Activated CD8-positive, alpha-beta memory T cell treated with anti-CD3 and anti-CD28 coated beads, Interleukin-2, amount 50 U/mL, for 4 hours (primary cell): ENCODE measurements around the gene SLC7A7.
A peak's percentile ranks its signal among the peaks of the same experiment; 100 is the strongest.
"Not testable (repeated sequence)": the region's sequence is repeated elsewhere in the genome, so short reads cannot be mapped to it uniquely, and the experiment has no call there.

Source experiments
- DNase-seq: peaks from one replicate; pipeline ENCODE4 v3.0.0-alpha.2; 2020

SLC7A7 gene

DNA sequence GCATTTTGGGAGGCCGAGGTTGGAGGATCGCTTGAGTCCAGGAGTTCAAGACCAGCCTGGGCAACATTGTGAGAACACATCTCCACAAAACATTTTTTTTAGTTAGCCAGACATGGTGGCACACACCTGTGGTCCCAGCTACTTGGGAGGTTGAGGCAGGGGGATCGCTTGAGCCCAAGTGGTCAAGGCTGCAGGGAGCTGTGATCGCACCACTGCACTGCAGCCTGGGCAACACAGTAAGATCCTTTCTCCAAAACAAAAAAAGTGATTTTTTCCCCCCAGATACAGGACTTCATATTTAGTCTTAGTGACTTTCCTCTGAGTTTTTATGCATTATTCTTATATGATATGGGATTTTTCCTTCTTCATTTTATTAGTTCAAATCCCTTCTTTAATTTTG is 28.6 kb downstream of the SLC7A7 start:
- no peak for DNase-seq

DNA sequence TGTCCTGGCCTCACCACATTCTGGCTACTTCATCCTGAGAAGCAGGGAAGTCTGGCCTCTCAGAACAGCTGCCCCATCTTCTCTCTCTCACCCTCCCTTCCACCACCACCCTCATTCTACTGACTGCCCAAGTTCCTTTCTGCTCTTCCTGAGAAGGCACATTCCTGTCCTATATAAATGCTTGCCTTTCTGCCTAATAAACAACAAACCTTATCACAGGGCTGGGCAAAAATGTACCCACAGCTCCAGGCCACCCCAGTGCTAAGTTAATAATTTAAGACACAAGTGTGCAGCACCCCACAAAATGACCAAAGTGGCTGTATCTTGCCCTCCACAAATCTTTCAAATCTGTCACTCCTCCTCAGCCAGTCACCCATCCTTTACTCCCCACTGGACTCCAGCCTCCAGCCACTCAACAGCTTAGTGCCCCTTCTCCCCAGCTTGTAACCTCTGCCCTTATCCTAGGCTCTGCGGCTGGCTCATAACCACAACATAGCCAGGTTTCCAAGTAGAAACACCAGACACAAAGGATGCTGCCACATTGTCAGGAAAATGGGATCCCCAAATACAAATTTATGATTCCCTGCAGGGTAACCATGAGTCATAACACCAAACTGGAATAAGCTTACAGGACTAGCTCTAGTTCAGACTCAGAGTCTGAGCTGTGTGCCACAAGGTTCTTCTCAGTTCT is 33.8 kb downstream of the SLC7A7 start:
- no peak for DNase-seq

DNA sequence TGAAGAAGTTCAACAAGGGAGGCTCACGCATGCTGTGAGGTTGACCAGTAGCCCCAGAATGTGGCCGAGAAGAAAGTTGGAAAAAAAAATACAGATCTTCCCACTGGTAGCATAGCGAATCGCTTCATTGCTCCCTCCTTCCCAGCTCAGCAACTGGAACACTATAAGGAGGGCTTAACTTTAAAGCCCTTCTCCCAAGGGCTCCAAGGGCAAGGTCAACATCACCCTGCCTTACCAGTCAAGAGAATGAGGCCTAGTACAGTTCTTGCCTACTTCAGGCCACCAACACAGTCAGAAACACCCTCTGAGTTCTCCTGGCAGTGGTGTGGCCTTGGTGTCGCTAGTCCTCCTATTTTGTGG is 34.3 kb downstream of the SLC7A7 start:
- no peak for DNase-seq

DNA sequence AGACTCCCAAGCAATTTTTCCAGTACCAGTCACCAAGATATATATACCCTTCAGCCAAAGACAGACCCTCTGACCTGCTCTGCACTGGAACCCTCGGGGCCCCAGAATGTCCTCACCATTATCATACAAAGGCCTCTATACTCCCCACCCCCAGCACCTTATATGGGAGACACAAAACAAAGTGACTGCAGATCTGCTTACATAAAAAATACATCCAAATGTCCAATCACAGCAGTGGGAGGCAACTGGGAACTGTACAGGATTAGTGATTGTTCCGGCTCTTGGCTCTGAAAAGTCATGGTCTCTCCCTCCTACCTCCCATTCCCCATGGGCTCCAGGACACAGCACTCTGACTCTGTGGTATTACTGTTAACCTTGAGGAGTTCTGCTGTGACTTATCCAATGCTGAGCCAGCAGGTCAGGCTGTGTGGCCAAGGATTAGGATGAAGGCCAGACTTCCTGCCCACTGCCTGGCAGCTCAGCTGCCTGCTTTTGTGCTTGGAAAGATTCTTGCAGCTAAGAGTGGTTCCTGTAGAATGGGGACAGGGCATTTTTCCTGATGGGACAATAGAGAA is 35.0 kb downstream of the SLC7A7 start:
- no peak for DNase-seq

DNA sequence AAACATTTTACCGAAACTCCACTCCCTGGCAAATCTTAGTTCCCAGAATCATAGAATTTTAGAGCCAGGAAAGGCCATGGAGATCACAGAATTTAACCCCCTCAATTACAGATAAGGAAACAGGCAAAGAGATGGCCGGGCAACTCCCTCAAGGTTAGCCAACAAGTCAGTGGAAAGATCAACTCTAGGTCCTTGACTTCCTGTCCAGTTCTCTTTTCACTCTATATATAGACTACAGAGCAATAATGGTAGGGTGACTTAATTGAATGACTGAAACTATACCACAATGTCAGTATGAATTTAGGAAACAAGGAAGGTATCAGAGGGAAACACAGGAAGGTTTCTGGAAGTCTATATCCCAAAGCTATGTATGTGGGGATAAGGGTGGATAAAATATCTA is 37.2 kb downstream of the SLC7A7 start:
- DNase-seq: no peak

DNA sequence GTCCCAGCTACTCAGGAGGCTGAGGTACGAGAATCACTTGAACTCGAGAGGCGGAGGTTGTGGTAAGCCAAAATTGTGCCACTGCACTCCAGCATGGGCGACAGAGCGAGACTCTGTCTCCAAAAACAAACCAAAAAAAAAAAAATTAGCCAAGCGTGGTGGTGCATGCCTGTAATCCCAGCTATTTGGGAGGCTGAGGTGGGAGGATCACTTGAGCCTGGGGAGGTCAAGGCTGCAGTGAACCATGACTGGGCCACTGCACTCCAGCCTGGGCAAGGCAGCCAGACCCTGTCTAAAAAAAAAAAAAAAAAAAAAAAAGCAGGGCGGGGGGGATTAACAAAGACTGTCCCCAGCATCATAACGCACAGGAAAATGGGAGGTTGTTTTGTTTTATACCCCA is 38.4 kb downstream of the SLC7A7 start:
- DNase-seq: not testable (repeated sequence)

DNA sequence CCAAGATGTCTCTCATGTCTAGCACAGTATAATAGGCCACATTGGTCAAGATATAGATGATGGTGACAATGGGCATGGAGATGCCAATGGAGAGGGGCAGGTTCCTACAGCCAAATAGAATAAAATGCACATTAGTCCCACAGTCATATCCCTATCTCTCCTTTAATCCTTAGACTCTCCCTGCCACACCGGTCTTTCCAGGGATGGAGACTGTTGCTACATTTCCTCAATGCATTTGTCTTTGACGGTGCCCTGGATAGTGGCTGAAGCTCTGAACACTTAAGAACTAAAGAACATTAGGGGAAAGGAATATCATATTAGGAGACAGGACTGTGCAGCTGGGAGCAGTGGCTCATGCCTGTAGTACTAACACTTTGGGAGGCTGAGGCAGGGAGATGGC is 39.0 kb downstream of the SLC7A7 start:
- DNase-seq: no peak

DNA sequence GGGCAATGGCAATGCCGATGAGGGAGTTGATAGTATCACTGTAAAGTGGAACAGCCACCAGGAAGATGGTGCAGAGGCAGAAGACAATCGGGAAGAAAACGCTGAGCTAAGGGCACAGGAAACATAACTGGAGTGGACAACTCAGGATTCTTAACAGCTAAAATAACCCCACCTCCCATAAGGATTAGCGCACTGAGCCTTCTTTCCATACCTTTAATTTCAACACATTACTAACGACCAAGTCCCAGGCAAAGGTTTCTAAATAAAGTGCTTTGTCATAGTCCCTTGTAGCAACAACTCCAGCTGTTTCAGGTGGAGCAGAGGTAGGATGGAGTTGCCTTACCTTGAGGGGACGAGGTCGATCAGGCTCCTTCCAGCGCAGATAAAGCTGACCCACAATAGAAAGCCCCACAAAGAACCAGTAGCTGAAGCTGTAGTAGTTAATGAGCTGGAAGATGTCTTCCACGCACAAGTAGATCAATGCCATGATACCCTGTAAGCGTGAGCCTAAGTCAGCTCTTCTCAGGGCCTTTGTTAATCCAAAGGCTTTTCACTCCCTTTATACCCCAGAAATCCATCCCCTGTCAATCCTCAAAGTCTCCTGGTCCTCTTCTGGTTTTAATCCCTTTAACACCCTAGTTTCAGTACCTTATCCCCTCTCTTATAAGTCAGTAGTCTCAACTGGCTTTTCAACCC is 41.1 kb downstream of the SLC7A7 start:
- no peak for DNase-seq

DNA sequence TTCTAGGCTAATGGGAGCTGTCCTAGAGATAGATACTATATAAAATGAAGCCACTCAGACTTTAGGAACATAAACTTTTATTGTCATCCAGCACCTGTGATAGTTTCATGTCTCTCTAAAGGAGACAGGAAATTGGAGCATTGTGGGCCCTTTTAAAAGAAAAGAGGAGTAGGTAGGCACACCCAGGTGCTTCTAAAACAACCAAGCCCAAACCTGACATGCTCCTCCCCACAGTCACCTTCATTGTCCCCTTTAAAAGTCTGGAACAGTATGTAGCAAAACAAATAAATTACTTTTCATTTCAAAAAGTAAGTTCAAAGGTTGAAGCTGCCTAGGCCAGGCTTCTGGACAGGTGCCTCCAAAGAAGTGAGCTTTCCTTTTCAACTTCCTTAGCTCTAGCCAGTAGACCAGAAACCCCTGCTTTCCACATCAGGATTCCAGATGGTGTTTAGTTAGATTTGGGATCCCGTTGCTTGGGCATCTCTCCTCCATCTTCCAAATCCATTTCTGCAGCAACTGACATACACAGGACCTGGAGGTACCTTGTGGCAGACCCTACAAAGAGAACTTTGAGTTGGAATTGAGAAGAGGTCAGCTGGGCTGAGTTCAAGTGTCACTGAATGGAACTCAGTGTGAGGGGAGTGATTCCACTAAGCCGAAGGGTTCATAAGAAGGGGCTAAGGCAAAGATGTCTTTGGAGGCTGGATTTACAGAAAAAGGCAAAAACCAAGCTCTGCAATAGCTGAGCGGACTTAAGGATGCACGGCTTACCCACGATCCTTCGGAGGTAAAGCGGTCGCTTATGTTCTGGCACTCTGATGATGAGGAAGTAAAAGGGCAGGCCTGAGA is 41.8 kb downstream of the SLC7A7 start:
- DNase-seq: no peak

DNA sequence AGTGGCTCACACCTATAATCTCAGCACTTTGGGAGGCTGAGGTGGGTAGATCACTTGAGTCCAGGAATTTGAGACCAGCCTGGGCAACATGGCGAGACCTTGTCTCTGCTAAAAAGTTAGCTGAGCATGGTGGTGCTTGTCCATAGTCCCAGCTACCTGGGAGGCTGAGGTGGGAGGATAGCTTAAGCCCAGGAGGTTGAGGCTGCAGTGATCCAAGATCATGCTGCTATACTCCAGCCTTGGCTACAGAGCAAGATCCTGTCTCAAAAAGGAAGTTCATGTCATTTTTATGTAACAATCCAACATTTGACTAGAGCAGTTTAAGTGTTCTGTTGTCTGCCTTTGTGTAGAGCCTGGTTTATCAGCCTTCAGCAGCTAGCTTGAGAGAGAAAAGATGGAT is 42.5 kb downstream of the SLC7A7 start:
- no peak for DNase-seq

DNA sequence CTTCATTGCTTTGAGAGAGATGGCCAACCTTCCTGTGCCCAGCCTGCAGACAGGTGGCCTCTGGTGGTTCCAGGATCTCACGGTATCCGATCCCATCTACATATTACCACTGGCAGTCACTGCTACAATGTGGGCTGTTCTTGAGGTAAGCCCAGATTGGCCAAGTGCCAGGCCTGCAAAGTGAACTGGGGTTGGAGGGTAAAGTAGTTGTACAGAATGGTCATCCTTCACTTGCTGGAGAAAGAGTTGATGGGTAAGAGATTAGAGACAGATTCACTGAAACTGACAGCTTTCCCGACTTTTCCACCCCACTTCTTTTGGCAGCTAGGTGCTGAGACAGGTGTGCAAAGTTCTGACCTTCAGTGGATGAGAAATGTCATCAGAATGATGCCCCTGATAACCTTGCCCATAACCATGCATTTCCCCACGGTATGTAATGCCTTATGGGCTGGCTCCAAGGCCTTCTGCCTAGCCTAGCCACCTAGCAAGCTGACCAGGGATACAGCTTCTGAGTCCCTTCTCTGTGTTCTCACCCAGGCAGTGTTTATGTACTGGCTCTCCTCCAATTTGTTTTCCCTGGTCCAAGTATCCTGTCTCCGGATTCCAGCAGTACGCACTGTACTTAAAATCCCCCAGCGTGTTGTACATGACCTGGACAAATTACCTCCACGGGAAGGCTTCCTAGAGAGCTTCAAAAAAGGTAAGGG is 44.6 kb downstream of the SLC7A7 start:
- no peak for DNase-seq

DNA sequence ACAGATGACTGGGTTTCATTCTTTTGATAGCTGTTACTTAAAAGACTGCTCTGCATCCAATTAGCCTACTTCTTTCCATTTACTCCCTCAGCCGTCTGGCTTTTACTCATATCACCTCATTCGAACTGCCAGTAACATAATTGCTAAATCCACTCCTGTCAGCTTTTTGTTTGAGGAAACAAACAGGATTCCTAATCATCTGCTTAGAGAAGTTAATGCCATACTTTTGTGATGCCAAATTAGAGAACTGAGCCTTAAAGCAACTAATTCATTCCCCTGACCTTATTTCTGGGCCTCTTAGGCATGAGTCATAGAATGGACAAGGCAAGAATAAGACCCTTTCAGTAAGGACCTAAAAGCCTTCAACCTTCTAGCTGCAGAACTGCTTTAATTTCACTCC is 45.9 kb downstream of the SLC7A7 start:
- DNase-seq: no peak

DNA sequence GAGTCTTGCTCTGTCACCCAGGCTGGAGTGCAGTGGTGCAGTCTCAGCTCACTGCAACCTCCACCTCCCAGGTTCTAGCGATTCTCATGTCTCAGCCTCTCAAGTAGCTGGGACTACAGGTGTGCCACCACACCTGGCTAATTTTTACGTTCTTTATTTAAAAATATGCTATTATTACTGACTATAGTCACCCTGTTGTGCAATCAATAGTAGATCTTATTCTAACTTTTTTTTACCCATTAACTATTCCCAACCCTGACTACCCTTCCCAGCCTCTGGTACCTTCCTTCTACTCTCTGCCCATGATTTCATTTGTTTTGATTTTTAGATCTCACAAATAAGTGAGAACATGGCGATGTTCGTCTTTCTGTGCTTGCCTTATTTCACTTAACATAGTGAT is 46.3 kb downstream of the SLC7A7 start:
- DNase-seq: no peak

DNA sequence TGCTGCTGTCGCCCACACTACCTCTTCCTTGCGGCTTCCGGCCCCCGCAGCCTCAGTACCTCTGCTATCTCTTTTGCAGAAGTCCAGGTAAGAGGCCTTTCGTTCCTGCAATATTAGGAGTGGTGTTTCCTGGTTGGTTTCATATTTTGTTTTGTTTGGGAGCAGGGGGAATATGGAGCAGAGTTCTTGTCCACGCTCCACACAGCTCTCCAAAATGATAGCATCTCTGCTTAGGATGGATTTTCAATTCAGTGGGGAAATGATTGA is 48.0 kb downstream of the SLC7A7 start:
- no peak for DNase-seq

DNA sequence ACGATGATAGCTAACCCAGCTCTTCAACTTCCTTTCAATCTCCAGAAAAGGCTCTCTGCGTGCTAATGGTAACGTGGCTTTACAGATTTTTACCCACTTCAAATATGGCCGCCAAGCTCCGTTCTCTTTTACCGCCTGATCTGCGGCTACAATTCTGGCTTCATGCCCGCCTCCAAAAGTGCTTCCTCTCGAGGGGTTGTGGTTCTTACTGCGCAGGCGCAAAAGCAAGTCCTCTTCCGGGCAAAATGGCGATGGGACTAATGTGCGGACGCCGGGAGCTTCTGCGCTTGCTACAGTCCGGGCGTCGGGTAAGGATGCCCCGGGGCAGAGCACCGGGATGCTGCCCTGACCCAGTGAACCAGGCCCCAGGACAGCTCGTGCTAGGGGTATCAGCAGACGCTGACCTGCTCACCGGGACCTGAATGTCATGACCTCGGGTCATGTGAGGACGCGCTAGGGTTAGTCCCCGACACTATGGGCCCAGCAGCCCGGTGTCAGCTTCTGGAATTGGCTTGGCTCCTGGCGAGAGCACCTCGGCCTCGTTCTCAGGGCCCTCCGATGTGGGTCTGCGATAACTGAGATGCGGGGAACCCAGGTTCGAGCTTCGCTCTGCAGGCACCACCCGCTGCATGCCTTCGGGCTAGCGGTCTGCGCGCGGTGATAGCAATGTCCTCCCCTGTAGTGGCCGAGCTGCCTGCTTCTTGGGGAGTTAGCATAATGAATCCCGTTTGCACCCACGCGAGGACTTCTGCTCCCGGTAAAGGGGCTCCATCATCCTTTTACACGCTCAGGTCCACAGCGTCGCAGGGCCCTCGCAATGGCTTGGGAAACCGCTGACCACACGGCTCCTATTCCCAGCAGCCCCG is 48.5 kb downstream of the SLC7A7 start, which contains the start of gene OXA1L:
TSS of gene OXA1L (plus strand) at position 232 of the 866 bp plus-strand sequence. CDS start at position 246, 14 bp downstream.
- DNase-seq: peak; percentile 92

DNA sequence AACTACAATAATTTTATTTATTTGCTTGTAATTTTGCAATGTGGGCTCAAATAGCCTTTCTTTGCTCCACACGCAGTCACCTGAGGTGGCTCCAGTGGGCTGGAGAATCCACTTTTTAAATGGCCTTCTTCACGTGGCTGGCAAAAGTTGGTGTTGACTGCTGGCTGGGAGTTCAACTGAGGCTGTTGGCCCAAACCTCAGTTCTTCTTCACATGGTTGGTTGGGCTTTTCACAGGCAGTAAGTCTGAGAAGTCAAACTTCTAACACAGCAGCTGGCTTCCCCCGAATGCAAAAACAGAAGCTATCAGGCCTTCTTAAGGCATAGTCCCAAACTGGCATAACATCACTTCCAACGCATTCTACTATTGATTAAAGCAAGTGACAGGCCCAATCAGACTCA is 50.9 kb downstream of the SLC7A7 start:
- DNase-seq: no peak

DNA sequence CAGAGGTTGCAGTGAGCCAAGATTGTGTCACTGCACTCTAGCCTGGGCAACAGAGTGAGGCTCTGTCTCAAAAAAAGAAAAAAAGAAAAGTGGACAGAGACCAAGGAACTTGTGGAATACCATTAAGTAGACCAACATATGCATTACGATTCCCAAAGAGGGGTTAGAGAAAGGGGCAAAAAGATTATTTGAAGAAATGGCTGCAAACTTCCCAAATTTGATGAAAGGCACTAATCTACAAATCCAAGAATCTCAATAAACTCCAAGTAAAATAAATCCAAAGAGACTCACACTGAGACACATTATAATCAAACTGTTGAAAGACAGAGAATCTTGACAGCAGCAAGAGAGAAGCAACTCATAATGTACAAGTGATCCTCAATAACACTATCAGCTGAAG is 53.5 kb downstream of the SLC7A7 start:
- no peak for DNase-seq

DNA sequence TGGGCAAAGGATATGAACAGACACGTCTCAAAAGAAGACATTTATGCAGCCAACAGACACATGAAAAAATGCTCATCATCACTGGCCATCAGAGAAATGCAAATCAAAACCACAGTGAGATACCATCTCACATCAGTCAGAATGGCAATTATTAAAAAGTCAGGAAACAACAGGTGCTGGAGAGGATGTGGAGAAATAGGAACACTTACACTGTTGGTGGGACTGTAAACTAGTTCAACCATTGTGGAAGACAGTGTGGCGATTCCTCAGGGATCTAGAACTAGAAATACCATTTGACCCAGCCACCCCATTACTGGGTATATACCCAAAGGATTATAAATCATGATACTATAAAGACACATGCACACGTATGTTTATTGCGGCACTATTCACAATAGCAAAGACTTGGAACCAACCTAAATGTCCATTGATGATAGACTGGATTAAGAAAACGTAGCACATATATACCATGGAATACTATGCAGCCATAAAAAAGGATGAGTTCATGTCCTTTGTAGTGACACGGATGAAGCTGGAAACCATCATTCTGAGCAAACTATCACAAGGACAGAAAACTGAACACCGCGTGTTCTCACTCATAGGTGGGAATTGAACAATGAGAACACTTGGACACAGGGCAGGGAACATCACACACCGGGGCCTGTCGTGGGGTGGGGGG is 57.1 kb downstream of the SLC7A7 start:
- DNase-seq: not testable (repeated sequence)

DNA sequence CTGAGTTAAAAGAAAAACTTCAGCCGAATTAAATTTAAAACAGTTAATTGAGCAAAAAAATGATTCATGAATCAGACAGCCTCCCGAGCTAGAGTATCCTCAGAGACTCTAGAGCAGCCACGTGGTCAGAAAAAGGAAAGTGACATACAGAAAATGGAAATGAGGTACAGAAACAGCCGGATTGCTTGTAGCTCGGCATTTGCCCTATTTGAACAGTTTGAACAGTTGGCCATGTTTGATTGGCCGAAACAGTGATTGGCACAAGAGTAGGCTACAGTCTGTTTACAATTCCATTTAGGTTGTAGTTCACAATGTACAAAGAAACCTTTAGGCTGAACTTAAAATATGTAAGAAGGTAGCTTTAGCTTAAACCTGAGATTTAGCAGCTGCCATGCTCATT is 61.6 kb downstream of the SLC7A7 start:
- DNase-seq: no peak

DNA sequence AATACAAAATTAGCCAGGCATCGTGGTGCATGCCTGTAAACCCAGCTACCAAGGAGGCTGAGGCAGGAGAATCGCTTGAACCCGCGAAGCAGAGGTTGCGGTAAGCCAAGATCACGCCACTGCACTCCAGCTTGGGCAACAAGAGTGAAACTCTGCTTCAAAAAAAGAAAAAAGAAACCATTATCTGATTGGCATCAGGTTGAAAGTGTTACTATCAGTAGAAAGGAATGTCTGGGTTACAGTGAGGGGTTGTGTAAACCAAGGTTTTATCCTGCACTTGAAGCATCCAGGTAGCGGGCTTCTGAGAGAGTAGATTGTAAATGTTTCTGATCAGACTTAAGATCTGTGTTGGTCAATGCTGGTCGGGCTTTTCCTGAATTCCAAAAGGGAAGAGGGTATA is 62.8 kb downstream of the SLC7A7 start:
- DNase-seq: no peak

DNA sequence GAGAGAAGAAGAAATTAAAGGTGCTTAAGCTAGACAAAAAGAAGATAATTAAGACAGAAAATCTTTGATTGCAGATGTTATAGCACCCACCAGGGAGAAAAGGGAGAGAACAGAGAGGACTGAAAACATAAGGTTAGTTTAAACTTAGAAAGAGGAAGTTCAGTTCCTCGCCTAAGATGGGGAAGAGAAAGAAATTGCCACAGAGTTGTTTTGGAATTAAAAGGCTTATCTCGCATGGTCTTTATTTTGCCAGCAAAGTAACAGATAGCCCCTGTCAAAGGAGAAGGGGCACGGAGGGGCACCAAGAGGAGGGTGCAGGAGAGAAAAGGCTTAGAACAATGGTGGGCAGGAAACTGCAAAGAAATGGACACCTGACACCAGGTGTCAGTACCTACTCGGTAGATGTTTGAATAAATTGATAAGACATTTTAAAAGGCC is 66.6 kb downstream of the SLC7A7 start:
- DNase-seq: no peak
